Fibroblast of villous mesenchyme (primary cell): ENCODE results near the gene SYNM. TPM values are rescaled to one million over a fixed set of nuclear protein-coding genes. Genes with fewer than 3 reads are reported as not detected.

Source experiments
- DNase-seq: peaks from one replicate; pipeline ENCODE4 v3.0.0-alpha.2; 2010; ENCODE audit warnings: low read depth
- H3K4me3 ChIP-seq: 2 replicates; pipeline ENCODE4 v1.5.1; 2011; ENCODE audit warnings: low read depth, mild to moderate bottlenecking, low read length
- total RNA-seq: library from RNA; depleted of rRNA; stranded (reverse); fragments of >200 nt; gene quantifications from 2 replicates; pipeline ENCODE4 v1.2.3, GENCODE V29; 2012
- TF ChIP-seq, protein P1 (sequence below): IDR thresholded peaks from 2 replicates; pipeline ENCODE4 v1.5.1; 2012; ENCODE audit warnings: low read depth, mild to moderate bottlenecking, low read length; ENCODE audit not compliant: insufficient read depth

The SYNM gene
- total RNA-seq, 1 donor, result 5.6 TPM

DNA sequence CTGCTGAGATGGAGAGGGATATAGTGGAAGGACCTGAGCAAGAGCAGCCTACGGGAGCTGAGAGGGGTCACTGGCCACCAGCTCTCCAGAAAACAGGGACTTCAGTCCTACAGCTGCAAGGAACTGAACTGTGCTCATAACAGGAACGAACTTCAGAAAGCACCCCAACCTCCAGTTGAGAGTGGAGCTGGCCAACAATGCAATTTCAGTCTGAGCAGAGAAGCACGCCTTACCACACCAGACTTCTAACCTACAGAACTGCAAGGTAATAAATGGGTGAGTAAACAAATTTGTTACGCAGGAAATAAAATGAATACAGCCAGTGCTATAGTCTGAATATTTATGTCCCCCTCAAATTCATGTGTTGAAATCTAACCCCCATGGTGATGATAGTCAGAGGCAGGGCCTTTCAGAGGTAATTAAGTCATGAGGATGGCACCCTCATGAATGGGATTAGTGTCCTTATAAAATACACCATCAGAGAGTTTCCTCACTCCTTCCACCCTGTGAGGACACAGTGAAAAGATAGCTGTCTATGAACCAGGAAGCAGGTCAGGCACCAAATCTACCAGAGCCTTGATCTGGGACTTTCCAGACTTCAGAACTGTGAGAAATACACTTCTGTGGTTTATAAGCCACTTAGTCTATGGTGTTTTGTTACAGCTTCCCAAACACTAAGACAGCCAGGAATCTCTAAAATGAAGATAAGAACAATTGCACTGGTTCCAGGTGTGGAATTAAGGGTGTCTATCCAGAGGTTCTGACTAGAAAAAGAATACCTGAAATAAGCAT, 58.6 kb downstream of the SYNM start:
- DNase-seq, result no peak
- TF ChIP-seq, protein P1, sequence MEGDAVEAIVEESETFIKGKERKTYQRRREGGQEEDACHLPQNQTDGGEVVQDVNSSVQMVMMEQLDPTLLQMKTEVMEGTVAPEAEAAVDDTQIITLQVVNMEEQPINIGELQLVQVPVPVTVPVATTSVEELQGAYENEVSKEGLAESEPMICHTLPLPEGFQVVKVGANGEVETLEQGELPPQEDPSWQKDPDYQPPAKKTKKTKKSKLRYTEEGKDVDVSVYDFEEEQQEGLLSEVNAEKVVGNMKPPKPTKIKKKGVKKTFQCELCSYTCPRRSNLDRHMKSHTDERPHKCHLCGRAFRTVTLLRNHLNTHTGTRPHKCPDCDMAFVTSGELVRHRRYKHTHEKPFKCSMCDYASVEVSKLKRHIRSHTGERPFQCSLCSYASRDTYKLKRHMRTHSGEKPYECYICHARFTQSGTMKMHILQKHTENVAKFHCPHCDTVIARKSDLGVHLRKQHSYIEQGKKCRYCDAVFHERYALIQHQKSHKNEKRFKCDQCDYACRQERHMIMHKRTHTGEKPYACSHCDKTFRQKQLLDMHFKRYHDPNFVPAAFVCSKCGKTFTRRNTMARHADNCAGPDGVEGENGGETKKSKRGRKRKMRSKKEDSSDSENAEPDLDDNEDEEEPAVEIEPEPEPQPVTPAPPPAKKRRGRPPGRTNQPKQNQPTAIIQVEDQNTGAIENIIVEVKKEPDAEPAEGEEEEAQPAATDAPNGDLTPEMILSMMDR, result no peak
- no peak overlapping the region for H3K4me3 ChIP-seq

DNA sequence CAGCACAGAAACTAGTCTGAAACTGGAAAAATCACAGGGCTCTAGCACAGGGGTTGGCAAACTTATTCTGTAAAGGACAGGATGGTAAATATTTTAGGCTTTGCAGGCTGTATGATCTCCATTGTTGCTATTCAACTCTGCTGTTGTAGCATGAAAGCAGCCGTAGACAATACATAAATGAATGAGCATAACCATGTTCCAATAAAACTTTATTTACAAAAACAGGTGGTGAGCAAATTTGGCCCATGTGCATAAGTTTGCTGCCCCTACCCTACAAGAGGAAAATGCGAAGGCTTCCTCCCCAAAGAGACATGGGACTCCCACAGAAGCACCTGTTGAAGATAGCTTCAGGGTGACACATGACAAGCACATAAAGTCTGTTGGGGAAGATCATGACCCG, 59.2 kb downstream of the SYNM start:
- H3K4me3 ChIP-seq, result no peak overlapping the region
- TF ChIP-seq, protein P1, result no peak
- no peak for DNase-seq

- TF ChIP-seq, protein P1, result no peak
- H3K4me3 ChIP-seq, result no peak overlapping the region
- no peak for DNase-seq
Measured at GRCh38 chr15:99165020-99165790, 60.3 kb downstream of the SYNM start.

DNA sequence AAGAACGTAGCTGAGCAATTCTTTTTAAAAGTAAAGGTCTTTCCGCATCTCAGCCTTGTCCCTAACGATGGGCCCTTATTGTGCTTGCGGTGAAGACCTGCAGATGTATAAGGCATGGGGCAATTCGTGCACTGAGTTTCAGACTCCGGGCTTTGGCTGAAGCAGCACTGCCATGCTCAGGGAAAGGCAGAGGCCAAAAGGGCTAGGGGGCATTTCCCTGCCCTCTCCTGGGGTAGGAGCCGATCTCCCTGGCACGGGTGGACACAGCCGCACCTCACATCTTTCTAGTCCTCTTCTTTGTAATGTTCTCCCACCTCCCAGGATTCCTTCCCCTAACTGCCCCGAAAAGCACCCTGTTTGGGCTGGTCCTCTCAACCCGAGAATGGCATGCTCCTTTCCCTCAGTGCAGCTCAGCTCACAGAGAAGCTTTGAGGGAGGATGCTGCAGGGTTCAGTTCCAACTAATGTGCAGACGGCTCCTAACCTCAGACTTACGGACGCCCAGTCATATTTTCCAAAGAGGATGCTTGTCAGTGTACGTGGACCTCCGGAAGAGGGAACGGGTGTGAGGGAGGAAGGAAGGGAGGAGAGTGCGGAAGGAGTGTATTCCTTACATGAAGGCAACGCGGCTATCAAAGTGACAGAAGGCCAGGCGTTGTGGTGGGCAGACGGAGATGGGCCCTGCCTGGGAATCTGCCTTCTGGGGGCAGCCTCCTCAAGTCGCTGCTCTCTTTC, 61.2 kb downstream of the SYNM start:
- no peak overlapping the region for H3K4me3 ChIP-seq
- TF ChIP-seq, protein P1, result no peak
- DNase-seq, result no peak

DNA sequence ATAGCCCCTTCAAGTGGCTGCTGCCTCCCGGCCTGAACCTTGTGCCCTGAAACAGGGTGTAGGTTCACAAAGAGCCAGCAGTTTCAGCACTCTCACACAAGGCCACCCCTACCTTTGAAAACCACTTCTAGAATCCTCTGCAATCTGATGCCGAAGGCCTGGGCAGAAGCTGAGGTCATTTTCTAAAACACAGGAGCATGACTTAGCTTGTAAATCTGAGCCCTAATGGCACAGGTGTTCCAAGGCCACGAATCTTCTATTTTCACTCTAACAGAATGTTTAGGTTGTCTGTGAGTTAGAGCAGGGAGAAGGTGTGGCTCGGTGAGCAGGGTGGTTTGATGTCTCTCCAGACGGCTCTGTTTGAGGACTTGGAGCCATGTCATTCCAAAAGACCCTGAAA, 62.3 kb downstream of the SYNM start:
- no peak for DNase-seq
- no peak overlapping the region for H3K4me3 ChIP-seq
- TF ChIP-seq, protein P1, result no peak

DNA sequence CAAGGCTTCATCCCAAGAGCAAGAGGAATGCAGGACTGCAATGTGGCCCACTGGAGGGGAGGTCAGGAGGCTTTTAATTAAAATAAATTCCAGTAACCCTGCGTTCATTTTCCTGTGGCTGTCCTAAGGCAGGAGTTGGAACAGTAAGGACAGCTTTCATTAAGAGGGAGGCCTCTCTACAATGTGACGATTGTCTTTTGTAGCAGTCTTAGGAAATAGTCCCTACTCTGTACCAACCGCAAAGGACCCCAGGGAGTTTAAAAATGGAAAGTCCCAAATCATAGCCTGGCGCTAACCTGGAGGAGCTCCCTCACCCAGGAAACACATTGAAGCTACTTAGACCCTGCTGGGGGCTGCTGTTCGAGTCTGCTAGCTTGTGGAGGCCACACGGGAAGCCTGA, 62.8 kb downstream of the SYNM start:
- no peak overlapping the region for H3K4me3 ChIP-seq
- TF ChIP-seq, protein P1, result no peak
- no peak for DNase-seq
